GM23248 (cell line): ENCODE measurements around the gene HMX3.

ENCODE experiments used
- EZH2 ChIP-seq: fragments of 200-600 bp; sonication (generic); IDR thresholded peaks from 2 replicates; pipeline ENCODE4 v1.6.1; 2018; ENCODE audit warnings: antibody characterized with exemption, mild to moderate bottlenecking; ENCODE audit not compliant: insufficient read depth, poor library complexity, severe bottlenecking
- EZH2phosphoT487 ChIP-seq: fragments of 200-600 bp; sonication (generic); IDR thresholded peaks from 2 replicates; pipeline ENCODE4 v1.6.1; 2018; ENCODE audit warnings: antibody characterized with exemption, moderate library complexity, mild to moderate bottlenecking, low read depth; ENCODE audit not compliant: insufficient read depth

DNA sequence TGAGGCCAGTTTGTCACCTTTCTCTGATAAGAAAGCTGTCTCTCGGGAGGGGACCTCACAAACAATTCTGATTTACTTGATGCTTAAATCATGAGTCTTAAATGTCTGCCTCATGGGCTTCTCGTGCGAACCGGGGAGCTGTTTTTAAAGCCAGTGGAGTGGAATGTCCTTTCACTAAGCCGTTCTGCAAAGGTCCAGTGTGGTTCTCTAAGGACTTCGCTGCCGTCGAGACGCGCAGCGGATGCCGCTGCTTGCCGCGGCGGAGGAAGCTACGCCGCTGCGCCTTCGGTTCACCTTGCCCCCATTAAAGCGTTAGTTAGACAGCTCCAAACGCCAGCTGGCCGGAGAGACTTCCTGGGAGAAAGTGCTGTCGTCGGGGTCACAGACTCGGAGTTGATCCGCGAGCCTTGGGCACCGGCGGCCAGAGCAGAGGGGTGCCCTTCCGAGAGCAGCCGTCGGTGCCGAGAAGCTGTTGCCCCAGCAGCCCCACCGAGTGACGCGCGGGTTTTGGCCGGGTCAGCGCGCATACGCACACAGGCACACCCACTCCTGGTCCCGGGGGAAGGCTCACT, 1.3 kb upstream of the HMX3 start:
- TF ChIP-seq EZH2 (peak; percentile 20), EZH2phosphoT487 (no peak)
